WTC11 (cell line): Measurements from ENCODE around the gene ADRA2C. TPM values are rescaled to one million over a fixed set of nuclear protein-coding genes. Genes with fewer than 3 reads are reported as not detected.
A peak's percentile ranks its signal among the peaks of the same experiment; 100 is the strongest.

ENCODE experiments used
- ATAC-seq: fragments of 200-7000 bp; cut with Tn5 transposase; 2 replicates; pipeline ENCODE4 v1.10.0; 2021; ENCODE audit warnings: mild to moderate bottlenecking, moderate library complexity
- CTCF ChIA-PET: fragments of 300-600 bp; sonication (Branson Sonifier 250); formaldehyde crosslinking; loops from one replicate; lab custom pipeline; 2021; ENCODE audit warnings: antibody characterized with exemption; lab: Charles Lee
- POLR2A ChIA-PET: fragments of 350-600 bp; sonication (Branson Sonifier 250); formaldehyde crosslinking; loops from one replicate; lab custom pipeline; 2021; ENCODE audit warnings: antibody characterized with exemption; lab: Charles Lee
- DNase-seq: peaks from one replicate; pipeline ENCODE4 v3.0.0; 2021; ENCODE audit warnings: low spot score
- H3K27ac Mint-ChIP-seq: 2 replicates; pipeline ENCODE4 v1.8.0; 2021; ENCODE audit warnings: mixed read lengths
- H3K27me3 Mint-ChIP-seq: 2 replicates; pipeline ENCODE4 v1.8.0; 2021; ENCODE audit warnings: low read depth, mild to moderate bottlenecking, moderate library complexity, mixed read lengths
- H3K36me3 Mint-ChIP-seq: 2 replicates; pipeline ENCODE4 v1.8.0; 2021; ENCODE audit warnings: mixed read lengths
- H3K4me1 Mint-ChIP-seq: 2 replicates; pipeline ENCODE4 v1.8.0; 2022; ENCODE audit warnings: mixed read lengths
- H3K4me3 Mint-ChIP-seq: 2 replicates; pipeline ENCODE4 v1.8.0; 2021; ENCODE audit warnings: mild to moderate bottlenecking, moderate library complexity, mixed read lengths
- H3K9me3 Mint-ChIP-seq: 2 replicates; pipeline ENCODE4 v1.8.0; 2021; ENCODE audit warnings: mixed read lengths
- ELF4 ChIP-seq: sonication (generic); formaldehyde crosslinking; IDR thresholded peaks from 2 replicates; pipeline ENCODE4 v1.8.1; 2022; ENCODE audit warnings: low read depth, mild to moderate bottlenecking, moderate library complexity, missing genetic modification reagents
- FOXJ3 ChIP-seq: sonication (generic); formaldehyde crosslinking; IDR thresholded peaks from 2 replicates; pipeline ENCODE4 v1.9.0; 2021; ENCODE audit warnings: missing genetic modification reagents, mild to moderate bottlenecking, borderline replicate concordance
- GRHL2 ChIP-seq: fragments of 250-450 bp; sonication (Bioruptor Pico); IDR thresholded peaks from 2 replicates; pipeline ENCODE4 v1.8.0; 2022; ENCODE audit warnings: mild to moderate bottlenecking, moderate library complexity; ENCODE audit not compliant: insufficient replicate concordance, severe bottlenecking
- GTF2I ChIP-seq: fragments of 250-450 bp; sonication (Bioruptor Pico); conservative IDR thresholded peaks from 2 replicates; pipeline ENCODE4 v1.4.0; 2021; ENCODE audit warnings: mild to moderate bottlenecking
- JAZF1 ChIP-seq: fragments of 250-450 bp; sonication (Bioruptor Pico); IDR thresholded peaks from 2 replicates; pipeline ENCODE4 v1.9.0; 2021; ENCODE audit warnings: moderate library complexity, mild to moderate bottlenecking, inconsistent platforms
- MYBL2 ChIP-seq: sonication (generic); formaldehyde crosslinking; IDR thresholded peaks from 2 replicates; pipeline ENCODE4 v1.8.1; 2023; ENCODE audit warnings: mild to moderate bottlenecking, moderate library complexity, missing genetic modification reagents
- NFE2L1 ChIP-seq: sonication (generic); formaldehyde crosslinking; IDR thresholded peaks from 2 replicates; pipeline ENCODE4 v1.8.1; 2023; ENCODE audit warnings: missing genetic modification reagents
- NR3C1 ChIP-seq: sonication (generic); formaldehyde crosslinking; conservative IDR thresholded peaks from 2 replicates; pipeline ENCODE4 v1.8.1; 2023; ENCODE audit warnings: low read depth, mild to moderate bottlenecking, missing genetic modification reagents
- SOX15 ChIP-seq: fragments of 250-450 bp; sonication (Bioruptor Pico); IDR thresholded peaks from 2 replicates; pipeline ENCODE4 v1.9.0; 2021; ENCODE audit warnings: mild to moderate bottlenecking
- TEAD4 ChIP-seq: sonication (generic); formaldehyde crosslinking; IDR thresholded peaks from 2 replicates; pipeline ENCODE4 v1.8.0; 2022; ENCODE audit warnings: mild to moderate bottlenecking, missing genetic modification reagents
- ZBTB21 ChIP-seq: sonication (generic); formaldehyde crosslinking; IDR thresholded peaks from 2 replicates; pipeline ENCODE4 v1.8.1; 2023; ENCODE audit warnings: mild to moderate bottlenecking, missing genetic modification reagents, borderline replicate concordance
- ZNF219 ChIP-seq: sonication (generic); formaldehyde crosslinking; IDR thresholded peaks from 2 replicates; pipeline ENCODE4 v1.8.0; 2023; ENCODE audit warnings: missing genetic modification reagents, mild to moderate bottlenecking, borderline replicate concordance
- ZNF317 ChIP-seq: sonication (generic); formaldehyde crosslinking; IDR thresholded peaks from 2 replicates; pipeline ENCODE4 v1.8.1; 2023; ENCODE audit warnings: low read depth, mild to moderate bottlenecking, moderate library complexity, missing genetic modification reagents, borderline replicate concordance
- ZNF416 ChIP-seq: fragments of 250-450 bp; sonication (Bioruptor Pico); IDR thresholded peaks from 2 replicates; pipeline ENCODE4 v1.9.0; 2021; ENCODE audit warnings: mild to moderate bottlenecking, inconsistent platforms
- total RNA-seq: library from RNA; stranded (reverse); gene quantifications from 3 replicates; pipeline ENCODE4 v1.2.3, GENCODE V29; 2021
- TF ChIP-seq, protein P1 (sequence below): sonication (generic); formaldehyde crosslinking; IDR thresholded peaks from 2 replicates; pipeline ENCODE4 v1.8.1; 2022; ENCODE audit warnings: mild to moderate bottlenecking, missing genetic modification reagents, moderate library complexity, borderline replicate concordance
- TF ChIP-seq, protein P2 (sequence below): sonication (generic); formaldehyde crosslinking; IDR thresholded peaks from 2 replicates; pipeline ENCODE4 v1.8.0; 2022; ENCODE audit warnings: missing genetic modification reagents
- TF ChIP-seq, protein P3 (sequence below): sonication (generic); formaldehyde crosslinking; IDR thresholded peaks from 2 replicates; pipeline ENCODE4 v1.8.0; 2023; ENCODE audit warnings: missing genetic modification reagents
- TF ChIP-seq, protein P4 (sequence below): sonication (generic); formaldehyde crosslinking; IDR thresholded peaks from 2 replicates; pipeline ENCODE4 v1.8.1; 2022; ENCODE audit warnings: mild to moderate bottlenecking, moderate library complexity, missing genetic modification reagents
- TF ChIP-seq, protein P5 (sequence below): sonication (generic); formaldehyde crosslinking; IDR thresholded peaks from 2 replicates; pipeline ENCODE4 v1.8.1; 2022; ENCODE audit warnings: low read depth, mild to moderate bottlenecking, moderate library complexity, missing genetic modification reagents, borderline replicate concordance
- TF ChIP-seq, protein P6 (sequence below): sonication (generic); formaldehyde crosslinking; IDR thresholded peaks from 2 replicates; pipeline ENCODE4 v1.8.1; 2023; ENCODE audit warnings: mild to moderate bottlenecking, missing genetic modification reagents

Gene ADRA2C
- total RNA-seq, 1 experiment from 2014 or later, result 21.8 TPM

DNA sequence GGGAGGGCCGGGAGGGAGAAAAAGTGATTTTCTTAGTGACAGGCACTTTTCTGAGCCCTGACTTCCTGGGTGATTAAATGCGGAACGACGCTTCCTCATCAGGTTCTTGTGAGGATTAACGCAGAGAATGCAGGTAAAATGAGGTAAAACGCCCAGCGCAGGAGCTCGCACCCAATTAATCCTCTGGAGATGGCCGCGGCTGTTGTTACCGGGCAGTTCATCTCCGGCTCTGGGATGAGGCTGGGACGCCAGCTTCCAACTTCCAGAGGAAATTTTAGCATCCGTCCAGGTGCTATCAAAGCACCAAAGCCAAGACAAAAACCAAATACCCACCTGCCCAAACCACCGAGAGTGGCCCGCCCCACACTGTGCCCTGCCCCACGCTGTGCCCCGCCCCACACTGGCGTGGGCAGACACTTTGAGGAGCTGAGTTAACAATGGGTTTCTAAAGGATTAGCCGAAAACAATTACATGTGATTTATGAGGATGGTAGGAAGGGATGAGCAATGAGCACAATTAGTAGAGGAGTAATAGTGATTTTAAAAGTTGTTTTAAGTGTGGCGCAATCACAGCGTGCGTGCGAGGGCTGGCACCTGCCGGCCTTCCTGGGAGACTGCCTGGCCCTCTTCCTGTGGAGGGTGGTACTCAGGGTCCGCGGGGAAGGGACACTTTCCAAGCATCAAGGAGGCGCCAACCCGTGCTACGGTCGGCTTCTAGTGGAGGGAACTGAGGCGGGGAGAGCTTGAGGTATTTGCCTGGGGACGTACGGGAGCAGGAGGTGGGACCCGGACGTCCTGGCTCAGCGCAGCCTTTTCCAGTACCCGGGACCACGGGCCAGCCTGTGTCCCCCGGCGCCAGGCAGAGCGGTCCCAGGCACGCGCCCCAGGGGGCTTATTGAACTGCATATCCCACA lies 41.6 kb upstream of the ADRA2C start:
- ChIA-PET CTCF (interaction anchor here (0.9 to 2.1 kb wide), 13 partner anchors 21 to 244 kb away, joined by 3 to 10 read pairs (median 5); partner anchors contain the start of gene ADRA2C), POLR2A (no interaction called here)
- no peak overlapping the region for H3K27ac Mint-ChIP-seq
- ATAC-seq, result peak; percentile 25; the same call in 1 of the 2 replicates
- peaks cover 38% of the 10 kb centered on the region for H3K27me3 Mint-ChIP-seq
- peak overlapping the region; percentile 61 for H3K4me3 Mint-ChIP-seq
- DNase-seq, result no peak
- H3K9me3 Mint-ChIP-seq, result no peaks in the 10 kb centered on the region
- no peaks in the 10 kb centered on the region for H3K36me3 Mint-ChIP-seq
- TF ChIP-seq NR3C1 (CRISPR knock-in tag), result no peak
- TF ChIP-seq ZBTB21, result no peak
- TF ChIP-seq MYBL2 (CRISPR knock-in tag), result no peak
- no peak for TF ChIP-seq ZNF219 (CRISPR knock-in tag)
- TF ChIP-seq NFE2L1, result no peak
- no peak for TF ChIP-seq GRHL2 (CRISPR knock-in tag)
- no peak for TF ChIP-seq GTF2I
- no peak for TF ChIP-seq FOXJ3 (CRISPR knock-in tag)
- TF ChIP-seq, protein P1, sequence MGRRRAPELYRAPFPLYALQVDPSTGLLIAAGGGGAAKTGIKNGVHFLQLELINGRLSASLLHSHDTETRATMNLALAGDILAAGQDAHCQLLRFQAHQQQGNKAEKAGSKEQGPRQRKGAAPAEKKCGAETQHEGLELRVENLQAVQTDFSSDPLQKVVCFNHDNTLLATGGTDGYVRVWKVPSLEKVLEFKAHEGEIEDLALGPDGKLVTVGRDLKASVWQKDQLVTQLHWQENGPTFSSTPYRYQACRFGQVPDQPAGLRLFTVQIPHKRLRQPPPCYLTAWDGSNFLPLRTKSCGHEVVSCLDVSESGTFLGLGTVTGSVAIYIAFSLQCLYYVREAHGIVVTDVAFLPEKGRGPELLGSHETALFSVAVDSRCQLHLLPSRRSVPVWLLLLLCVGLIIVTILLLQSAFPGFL (CRISPR knock-in tag), result no peak
- TF ChIP-seq ELF4 (CRISPR knock-in tag), result no peak
- TF ChIP-seq, protein P2, sequence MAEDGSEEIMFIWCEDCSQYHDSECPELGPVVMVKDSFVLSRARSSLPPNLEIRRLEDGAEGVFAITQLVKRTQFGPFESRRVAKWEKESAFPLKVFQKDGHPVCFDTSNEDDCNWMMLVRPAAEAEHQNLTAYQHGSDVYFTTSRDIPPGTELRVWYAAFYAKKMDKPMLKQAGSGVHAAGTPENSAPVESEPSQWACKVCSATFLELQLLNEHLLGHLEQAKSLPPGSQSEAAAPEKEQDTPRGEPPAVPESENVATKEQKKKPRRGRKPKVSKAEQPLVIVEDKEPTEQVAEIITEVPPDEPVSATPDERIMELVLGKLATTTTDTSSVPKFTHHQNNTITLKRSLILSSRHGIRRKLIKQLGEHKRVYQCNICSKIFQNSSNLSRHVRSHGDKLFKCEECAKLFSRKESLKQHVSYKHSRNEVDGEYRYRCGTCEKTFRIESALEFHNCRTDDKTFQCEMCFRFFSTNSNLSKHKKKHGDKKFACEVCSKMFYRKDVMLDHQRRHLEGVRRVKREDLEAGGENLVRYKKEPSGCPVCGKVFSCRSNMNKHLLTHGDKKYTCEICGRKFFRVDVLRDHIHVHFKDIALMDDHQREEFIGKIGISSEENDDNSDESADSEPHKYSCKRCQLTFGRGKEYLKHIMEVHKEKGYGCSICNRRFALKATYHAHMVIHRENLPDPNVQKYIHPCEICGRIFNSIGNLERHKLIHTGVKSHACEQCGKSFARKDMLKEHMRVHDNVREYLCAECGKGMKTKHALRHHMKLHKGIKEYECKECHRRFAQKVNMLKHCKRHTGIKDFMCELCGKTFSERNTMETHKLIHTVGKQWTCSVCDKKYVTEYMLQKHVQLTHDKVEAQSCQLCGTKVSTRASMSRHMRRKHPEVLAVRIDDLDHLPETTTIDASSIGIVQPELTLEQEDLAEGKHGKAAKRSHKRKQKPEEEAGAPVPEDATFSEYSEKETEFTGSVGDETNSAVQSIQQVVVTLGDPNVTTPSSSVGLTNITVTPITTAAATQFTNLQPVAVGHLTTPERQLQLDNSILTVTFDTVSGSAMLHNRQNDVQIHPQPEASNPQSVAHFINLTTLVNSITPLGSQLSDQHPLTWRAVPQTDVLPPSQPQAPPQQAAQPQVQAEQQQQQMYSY, result no peak
- TF ChIP-seq, protein P3, sequence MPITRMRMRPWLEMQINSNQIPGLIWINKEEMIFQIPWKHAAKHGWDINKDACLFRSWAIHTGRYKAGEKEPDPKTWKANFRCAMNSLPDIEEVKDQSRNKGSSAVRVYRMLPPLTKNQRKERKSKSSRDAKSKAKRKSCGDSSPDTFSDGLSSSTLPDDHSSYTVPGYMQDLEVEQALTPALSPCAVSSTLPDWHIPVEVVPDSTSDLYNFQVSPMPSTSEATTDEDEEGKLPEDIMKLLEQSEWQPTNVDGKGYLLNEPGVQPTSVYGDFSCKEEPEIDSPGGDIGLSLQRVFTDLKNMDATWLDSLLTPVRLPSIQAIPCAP, result no peak
- no peak for TF ChIP-seq JAZF1 (CRISPR knock-in tag)
- H3K4me1 Mint-ChIP-seq, result peaks cover 24% of the 10 kb centered on the region

DNA sequence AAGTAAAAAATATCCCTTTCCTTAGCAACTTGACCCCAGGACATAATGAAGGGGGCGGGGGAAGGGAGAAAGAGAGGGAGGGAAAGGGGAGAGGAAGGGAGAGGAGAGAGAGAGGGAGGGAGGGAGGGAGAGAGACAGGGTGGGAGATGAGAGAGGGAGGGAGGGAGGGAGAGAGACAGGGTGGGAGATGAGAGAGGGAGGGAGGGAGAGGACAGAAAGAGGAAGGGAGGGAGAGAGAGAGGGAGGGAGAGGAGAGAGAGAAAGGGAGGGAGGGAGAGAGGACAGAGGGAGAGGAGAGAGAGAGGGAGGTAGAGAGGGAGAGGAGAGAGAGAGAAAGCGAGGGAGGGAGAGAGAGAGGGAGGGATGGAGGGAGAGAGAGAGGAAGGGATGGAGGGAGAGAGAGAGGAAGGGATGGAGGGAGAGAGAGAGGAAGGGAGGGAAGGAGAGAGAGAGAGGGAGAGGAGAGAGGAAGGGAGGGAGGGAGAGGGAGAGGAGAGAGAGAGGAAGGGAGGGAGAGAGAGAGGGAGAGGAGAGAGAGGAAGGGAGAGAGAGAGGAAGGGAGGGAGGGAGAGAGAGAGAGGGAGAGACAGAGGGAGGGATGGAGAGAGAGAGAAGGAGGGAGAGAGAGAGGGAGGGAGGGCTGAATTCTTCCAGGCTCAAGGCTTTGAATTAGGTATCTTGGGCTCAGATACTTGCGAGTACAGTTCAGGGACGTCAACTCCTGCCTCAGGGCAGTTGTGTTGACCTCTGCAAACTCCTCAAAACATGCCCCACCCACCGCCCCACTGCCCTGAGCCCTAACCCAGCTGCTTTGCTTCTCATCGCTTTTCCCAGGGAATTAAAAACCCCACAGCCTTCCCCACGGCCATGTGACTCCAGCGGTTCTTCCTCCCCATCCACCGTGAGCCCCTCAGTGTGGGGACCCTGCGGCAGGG lies 40.0 kb upstream of the ADRA2C start:
- POLR2A ChIA-PET, result no interaction called here
- ATAC-seq (no peak), DNase-seq (no peak)
- Mint-ChIP-seq H3K27ac (no peak overlapping the region), H3K27me3 (peaks cover 38% of the 10 kb centered on the region), H3K4me1 (peaks cover 26% of the 10 kb centered on the region), H3K9me3 (no peaks in the 10 kb centered on the region), H3K4me3 (no peak overlapping the region), H3K36me3 (no peaks in the 10 kb centered on the region)
- CTCF ChIA-PET, result interaction anchor here (0.9 to 1.4 kb wide), 3 partner anchors 25 to 245 kb away, joined by 3 to 5 read pairs (median 5); no protein-coding TSS in a partner anchor
- no peak for TF ChIP-seq SOX15 (CRISPR knock-in tag)
- TF ChIP-seq ZNF317 (CRISPR knock-in tag), result no peak
- TF ChIP-seq TEAD4 (CRISPR knock-in tag), result no peak
- TF ChIP-seq, protein P4, sequence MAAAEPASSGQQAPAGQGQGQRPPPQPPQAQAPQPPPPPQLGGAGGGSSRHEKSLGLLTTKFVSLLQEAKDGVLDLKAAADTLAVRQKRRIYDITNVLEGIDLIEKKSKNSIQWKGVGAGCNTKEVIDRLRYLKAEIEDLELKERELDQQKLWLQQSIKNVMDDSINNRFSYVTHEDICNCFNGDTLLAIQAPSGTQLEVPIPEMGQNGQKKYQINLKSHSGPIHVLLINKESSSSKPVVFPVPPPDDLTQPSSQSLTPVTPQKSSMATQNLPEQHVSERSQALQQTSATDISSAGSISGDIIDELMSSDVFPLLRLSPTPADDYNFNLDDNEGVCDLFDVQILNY, result no peak
- TF ChIP-seq ZNF416 (CRISPR knock-in tag), result no peak
- TF ChIP-seq, protein P5, sequence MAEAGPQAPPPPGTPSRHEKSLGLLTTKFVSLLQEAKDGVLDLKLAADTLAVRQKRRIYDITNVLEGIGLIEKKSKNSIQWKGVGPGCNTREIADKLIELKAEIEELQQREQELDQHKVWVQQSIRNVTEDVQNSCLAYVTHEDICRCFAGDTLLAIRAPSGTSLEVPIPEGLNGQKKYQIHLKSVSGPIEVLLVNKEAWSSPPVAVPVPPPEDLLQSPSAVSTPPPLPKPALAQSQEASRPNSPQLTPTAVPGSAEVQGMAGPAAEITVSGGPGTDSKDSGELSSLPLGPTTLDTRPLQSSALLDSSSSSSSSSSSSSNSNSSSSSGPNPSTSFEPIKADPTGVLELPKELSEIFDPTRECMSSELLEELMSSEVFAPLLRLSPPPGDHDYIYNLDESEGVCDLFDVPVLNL (CRISPR knock-in tag), result no peak
- TF ChIP-seq, protein P6, sequence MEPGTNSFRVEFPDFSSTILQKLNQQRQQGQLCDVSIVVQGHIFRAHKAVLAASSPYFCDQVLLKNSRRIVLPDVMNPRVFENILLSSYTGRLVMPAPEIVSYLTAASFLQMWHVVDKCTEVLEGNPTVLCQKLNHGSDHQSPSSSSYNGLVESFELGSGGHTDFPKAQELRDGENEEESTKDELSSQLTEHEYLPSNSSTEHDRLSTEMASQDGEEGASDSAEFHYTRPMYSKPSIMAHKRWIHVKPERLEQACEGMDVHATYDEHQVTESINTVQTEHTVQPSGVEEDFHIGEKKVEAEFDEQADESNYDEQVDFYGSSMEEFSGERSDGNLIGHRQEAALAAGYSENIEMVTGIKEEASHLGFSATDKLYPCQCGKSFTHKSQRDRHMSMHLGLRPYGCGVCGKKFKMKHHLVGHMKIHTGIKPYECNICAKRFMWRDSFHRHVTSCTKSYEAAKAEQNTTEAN (CRISPR knock-in tag), result no peak
